H1 (cell line): ENCODE data around the gene KATNAL1. TPM values are rescaled to one million over a fixed set of nuclear protein-coding genes. Genes with fewer than 3 reads are reported as not detected.
A peak's percentile ranks its signal among the peaks of the same experiment; 100 is the strongest.

Experiments
- ASH2L ChIP-seq: fragments of 200-600, 300-600 bp; sonication (generic); IDR thresholded peaks from one replicate; pipeline ENCODE4 v1.7.1; 2017; ENCODE audit warnings: low read length
- CBX5 ChIP-seq: fragments of 300-800, 300-1000 bp; sonication (generic); IDR thresholded peaks from 2 replicates; pipeline ENCODE4 v1.7.1; 2016; ENCODE audit warnings: antibody characterized with exemption, low read length, low read depth
- CEBPB ChIP-seq: IDR thresholded peaks from 2 replicates; pipeline ENCODE4 v1.6.1; 2012; ENCODE audit warnings: low read depth, low read length
- GTF2F1 ChIP-seq: IDR thresholded peaks from 2 replicates; pipeline ENCODE4 v1.6.1; 2012; ENCODE audit warnings: low read depth, low read length, improper control_type of control experiment, borderline replicate concordance
- JUND ChIP-seq: IDR thresholded peaks from 2 replicates; pipeline ENCODE4 v1.6.1; 2011; ENCODE audit warnings: mild to moderate bottlenecking, improper control_type of control experiment, low read length
- KDM4A ChIP-seq: IDR thresholded peaks from one replicate; pipeline ENCODE4 v1.7.1; 2012; ENCODE audit warnings: low read depth, mild to moderate bottlenecking, moderate library complexity, low read length, inconsistent platforms; ENCODE audit not compliant: severe bottlenecking
- MAFK ChIP-seq: IDR thresholded peaks from 2 replicates; pipeline ENCODE4 v1.6.1; 2012; ENCODE audit warnings: low read depth, mild to moderate bottlenecking, improper control_type of control experiment, low read length
- NANOG ChIP-seq: IDR thresholded peaks from 2 replicates; pipeline ENCODE4 v1.6.1; 2011; ENCODE audit warnings: low read length, low read depth, mild to moderate bottlenecking, inconsistent platforms; ENCODE audit not compliant: insufficient read depth, poor library complexity, severe bottlenecking
- POLR2A ChIP-seq, 2 experiments: IDR thresholded peaks; 1 replicate in 1 of 2; 2 replicates in 1 of 2; pipeline ENCODE4 v1.6.1; 2011; ENCODE audit warnings: low read depth in 2 of 2, low read length in 2 of 2, mild to moderate bottlenecking in 2 of 2; ENCODE audit errors: control extremely low read depth in 1 of 2
- RBBP5 ChIP-seq: IDR thresholded peaks from 2 replicates; pipeline ENCODE4 v1.7.1; 2012; ENCODE audit warnings: low read depth, mild to moderate bottlenecking, inconsistent platforms, low read length, moderate library complexity, borderline replicate concordance
- RXRA ChIP-seq: IDR thresholded peaks from 2 replicates; pipeline ENCODE4 v1.6.1; 2011; ENCODE audit warnings: low read depth, mild to moderate bottlenecking, low read length, moderate library complexity; ENCODE audit not compliant: insufficient read depth
- SIX5 ChIP-seq: IDR thresholded peaks from 2 replicates; pipeline ENCODE4 v1.6.1; 2011; ENCODE audit warnings: mild to moderate bottlenecking, low read depth, low read length
- SP1 ChIP-seq: IDR thresholded peaks from 2 replicates; pipeline ENCODE4 v1.6.1; 2011; ENCODE audit warnings: low read depth, low read length
- SP4 ChIP-seq: IDR thresholded peaks from 2 replicates; pipeline ENCODE4 v1.6.1; 2012; ENCODE audit warnings: low read length, inconsistent platforms
- TBP ChIP-seq: IDR thresholded peaks from 2 replicates; pipeline ENCODE4 v1.6.1; 2011; ENCODE audit warnings: low read depth, low read length, improper control_type of control experiment
- TEAD4 ChIP-seq: IDR thresholded peaks from 2 replicates; pipeline ENCODE4 v1.6.1; 2012; ENCODE audit warnings: low read depth, low read length, inconsistent platforms, mixed read lengths
- YY1 ChIP-seq: IDR thresholded peaks from 2 replicates; pipeline ENCODE4 v1.6.1; 2011; ENCODE audit warnings: low read depth, mild to moderate bottlenecking, low read length
- polyA plus RNA-seq, 7 experiments: library from polyadenylated mRNA; depleted of rRNA in 3 of 7; stranded (reverse) in 5 of 7; unstranded in 2 of 7; fragments of >200 nt in 5 of 7; fragments of 200-250 nt in 2 of 7; gene quantifications; 1 replicate in 5 of 7; 2 replicates in 1 of 7; 4 replicates in 1 of 7; pipeline versions ENCODE4 v1.2.1 to v1.2.3, GENCODE V29; 2011 to 2013; ENCODE audit warnings: missing spikeins in 2 of 7, mixed read lengths in 2 of 7
- total RNA-seq: library from RNA; stranded (reverse); fragmentation: NEBNext Ultra II Directional; extraction: Animal tissue kit (Norgen Biotek cat#: 25700); gene quantifications from 2 replicates; pipeline ENCODE4 v1.2.1, GENCODE V29; 2021
- TF ChIP-seq, protein P1 (sequence below): IDR thresholded peaks from 2 replicates; pipeline ENCODE4 v1.6.1; 2011; ENCODE audit warnings: low read length, improper control_type of control experiment
- TF ChIP-seq, protein P2 (sequence below), 3 experiments: IDR thresholded peaks; 1 replicate in 2 of 3; 2 replicates in 1 of 3; pipeline versions ENCODE4 v1.5.1 to v1.6.1; 2011; ENCODE audit warnings: low read length in 3 of 3, mild to moderate bottlenecking in 3 of 3, inconsistent platforms in 2 of 3, low read depth in 1 of 3, moderate library complexity in 1 of 3; ENCODE audit not compliant: insufficient read depth in 1 of 3; ENCODE audit errors: control extremely low read depth in 1 of 3
- TF ChIP-seq, protein P3 (sequence below): IDR thresholded peaks from 2 replicates; pipeline ENCODE4 v1.6.1; 2012; ENCODE audit warnings: inconsistent platforms
- TF ChIP-seq, protein P4 (sequence below): IDR thresholded peaks from 2 replicates; pipeline ENCODE4 v1.6.1; 2012; ENCODE audit warnings: inconsistent platforms

Gene KATNAL1
- total and polyA plus RNA-seq, 2 of the 8 experiments (the other 6 are each of a cell fraction or from before 2014, with no cell fraction given), result 4.0 to 13.2 TPM

DNA sequence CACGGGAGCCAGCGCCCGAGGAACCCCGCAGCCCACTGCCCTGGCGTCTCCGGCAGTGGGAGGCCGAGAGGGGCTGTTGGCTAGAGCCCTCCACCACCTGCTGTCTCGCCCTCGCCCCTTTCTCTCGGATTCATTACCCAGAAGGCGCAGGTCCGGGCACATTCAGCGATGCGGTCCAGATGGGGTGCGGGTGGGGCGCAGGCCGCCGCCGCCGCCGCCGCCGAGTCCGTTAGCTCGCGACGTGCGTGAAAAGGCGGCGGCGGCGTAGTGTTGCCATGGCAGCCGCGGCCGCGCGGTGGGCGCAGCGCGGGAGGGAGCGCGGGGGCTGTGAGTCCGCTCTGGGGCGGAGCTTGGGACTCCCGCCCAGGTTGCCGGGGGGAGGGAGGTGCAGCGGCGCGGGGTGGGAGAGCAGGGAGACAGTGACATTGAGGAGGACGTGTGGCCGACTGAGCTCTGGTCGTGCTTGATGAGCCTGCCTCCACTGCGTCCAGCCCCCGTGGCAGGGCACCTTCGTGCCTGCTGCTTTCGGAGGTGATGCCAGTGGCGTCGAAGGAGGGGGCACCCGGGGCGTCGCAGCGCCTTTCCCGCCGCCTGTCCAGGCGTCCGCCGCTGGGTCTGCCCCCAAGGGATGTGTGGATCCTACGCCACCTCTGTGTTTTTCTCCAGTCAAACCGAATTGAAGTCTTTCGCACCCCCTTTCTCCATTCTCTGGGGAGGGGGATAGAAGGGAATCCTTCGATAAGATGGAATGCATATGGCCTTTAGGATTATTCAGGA is at the start of gene KATNAL1 (continued):
- TF ChIP-seq YY1 (no peak), KDM4A (peak; percentile 97), ASH2L (peak; percentile 98), GTF2F1 (no peak), POLR2A (IDR thresholded peaks at IDR 0.05; ENCODE audit: control extremely low read depth in 1 of 2, low read depth in 2 of 2, low read length in 2 of 2) (no peak), RBBP5 (peak; percentile 91; the same call in 1 of the 2 replicates), MAFK (no peak), TEAD4 (no peak), RXRA (no peak), NANOG (no peak), JUND (no peak), SP4 (no peak), CBX5 (no peak), TBP (no peak), SIX5 (no peak), CEBPB (no peak), SP1 (no peak)
- TF ChIP-seq, protein P1, sequence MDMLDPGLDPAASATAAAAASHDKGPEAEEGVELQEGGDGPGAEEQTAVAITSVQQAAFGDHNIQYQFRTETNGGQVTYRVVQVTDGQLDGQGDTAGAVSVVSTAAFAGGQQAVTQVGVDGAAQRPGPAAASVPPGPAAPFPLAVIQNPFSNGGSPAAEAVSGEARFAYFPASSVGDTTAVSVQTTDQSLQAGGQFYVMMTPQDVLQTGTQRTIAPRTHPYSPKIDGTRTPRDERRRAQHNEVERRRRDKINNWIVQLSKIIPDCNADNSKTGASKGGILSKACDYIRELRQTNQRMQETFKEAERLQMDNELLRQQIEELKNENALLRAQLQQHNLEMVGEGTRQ, result no peak
- TF ChIP-seq, protein P2, sequence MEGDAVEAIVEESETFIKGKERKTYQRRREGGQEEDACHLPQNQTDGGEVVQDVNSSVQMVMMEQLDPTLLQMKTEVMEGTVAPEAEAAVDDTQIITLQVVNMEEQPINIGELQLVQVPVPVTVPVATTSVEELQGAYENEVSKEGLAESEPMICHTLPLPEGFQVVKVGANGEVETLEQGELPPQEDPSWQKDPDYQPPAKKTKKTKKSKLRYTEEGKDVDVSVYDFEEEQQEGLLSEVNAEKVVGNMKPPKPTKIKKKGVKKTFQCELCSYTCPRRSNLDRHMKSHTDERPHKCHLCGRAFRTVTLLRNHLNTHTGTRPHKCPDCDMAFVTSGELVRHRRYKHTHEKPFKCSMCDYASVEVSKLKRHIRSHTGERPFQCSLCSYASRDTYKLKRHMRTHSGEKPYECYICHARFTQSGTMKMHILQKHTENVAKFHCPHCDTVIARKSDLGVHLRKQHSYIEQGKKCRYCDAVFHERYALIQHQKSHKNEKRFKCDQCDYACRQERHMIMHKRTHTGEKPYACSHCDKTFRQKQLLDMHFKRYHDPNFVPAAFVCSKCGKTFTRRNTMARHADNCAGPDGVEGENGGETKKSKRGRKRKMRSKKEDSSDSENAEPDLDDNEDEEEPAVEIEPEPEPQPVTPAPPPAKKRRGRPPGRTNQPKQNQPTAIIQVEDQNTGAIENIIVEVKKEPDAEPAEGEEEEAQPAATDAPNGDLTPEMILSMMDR (IDR thresholded peaks at IDR 0.05; ENCODE audit: control extremely low read depth in 1 of 3, insufficient read depth in 1 of 3, low read depth in 1 of 3, low read length in 3 of 3), result no peak
- TF ChIP-seq, protein P3, sequence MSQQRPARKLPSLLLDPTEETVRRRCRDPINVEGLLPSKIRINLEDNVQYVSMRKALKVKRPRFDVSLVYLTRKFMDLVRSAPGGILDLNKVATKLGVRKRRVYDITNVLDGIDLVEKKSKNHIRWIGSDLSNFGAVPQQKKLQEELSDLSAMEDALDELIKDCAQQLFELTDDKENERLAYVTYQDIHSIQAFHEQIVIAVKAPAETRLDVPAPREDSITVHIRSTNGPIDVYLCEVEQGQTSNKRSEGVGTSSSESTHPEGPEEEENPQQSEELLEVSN, result peak; percentile 89
- TF ChIP-seq, protein P4, sequence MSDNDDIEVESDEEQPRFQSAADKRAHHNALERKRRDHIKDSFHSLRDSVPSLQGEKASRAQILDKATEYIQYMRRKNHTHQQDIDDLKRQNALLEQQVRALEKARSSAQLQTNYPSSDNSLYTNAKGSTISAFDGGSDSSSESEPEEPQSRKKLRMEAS, result peak; percentile 67; the same call in 1 of the 2 replicates
